Stimulated activated CD4-positive, alpha-beta T cell treated with anti-CD3 and anti-CD28 coated beads, Interleukin-15, amount 100 ng/mL, for 1 hour (primary cell): Measurements from ENCODE around the gene FAM83E.
A peak's percentile ranks its signal among the peaks of the same experiment; 100 is the strongest.

Experiments used
- DNase-seq, 2 donors: peaks; one replicate each; pipeline ENCODE4 v3.0.0-alpha.2; 2020; ENCODE audit warnings: low read depth in 1 of 2, low spot score in 1 of 2

Gene FAM83E

DNA sequence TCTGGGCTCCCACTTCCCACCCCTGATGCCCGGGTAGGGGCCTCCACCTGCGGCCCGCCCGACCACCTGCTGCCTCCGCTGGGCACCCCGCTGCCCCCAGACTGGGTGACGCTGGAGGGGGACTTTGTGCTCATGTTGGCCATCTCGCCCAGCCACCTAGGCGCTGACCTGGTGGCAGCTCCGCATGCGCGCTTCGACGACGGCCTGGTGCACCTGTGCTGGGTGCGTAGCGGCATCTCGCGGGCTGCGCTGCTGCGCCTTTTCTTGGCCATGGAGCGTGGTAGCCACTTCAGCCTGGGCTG is 14.4 kb upstream of the FAM83E start:
- DNase-seq = no peak

DNA sequence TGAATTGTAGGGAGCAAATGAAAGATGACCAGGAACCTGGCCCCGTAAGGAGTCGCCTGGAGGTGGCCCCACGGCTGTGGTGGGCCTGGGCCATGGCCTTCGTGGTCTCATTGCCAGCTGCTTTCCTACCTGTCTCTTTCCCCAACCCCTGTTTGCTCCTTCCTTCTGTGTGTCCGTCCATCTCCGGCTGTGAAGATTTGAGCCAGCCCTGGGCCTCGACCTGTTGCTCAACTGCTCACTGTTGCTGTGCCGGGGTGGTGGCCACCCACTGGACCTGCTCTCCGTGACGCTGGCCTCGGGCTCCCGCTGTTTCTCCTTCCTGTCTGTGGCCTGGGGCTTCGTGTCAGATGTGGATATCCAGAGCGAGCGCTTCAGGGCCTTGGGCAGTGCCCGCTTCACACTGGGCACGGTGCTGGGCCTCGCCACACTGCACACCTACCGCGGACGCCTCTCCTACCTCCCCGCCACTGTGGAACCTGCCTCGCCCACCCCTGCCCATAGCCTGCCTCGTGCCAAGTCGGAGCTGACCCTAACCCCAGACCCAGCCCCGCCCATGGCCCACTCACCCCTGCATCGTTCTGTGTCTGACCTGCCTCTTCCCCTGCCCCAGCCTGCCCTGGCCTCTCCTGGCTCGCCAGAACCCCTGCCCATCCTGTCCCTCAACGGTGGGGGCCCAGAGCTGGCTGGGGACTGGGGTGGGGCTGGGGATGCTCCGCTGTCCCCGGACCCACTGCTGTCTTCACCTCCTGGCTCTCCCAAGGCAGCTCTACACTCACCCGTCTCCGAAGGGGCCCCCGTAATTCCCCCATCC is 13.8 kb upstream of the FAM83E start:
- DNase-seq = no peak

DNA sequence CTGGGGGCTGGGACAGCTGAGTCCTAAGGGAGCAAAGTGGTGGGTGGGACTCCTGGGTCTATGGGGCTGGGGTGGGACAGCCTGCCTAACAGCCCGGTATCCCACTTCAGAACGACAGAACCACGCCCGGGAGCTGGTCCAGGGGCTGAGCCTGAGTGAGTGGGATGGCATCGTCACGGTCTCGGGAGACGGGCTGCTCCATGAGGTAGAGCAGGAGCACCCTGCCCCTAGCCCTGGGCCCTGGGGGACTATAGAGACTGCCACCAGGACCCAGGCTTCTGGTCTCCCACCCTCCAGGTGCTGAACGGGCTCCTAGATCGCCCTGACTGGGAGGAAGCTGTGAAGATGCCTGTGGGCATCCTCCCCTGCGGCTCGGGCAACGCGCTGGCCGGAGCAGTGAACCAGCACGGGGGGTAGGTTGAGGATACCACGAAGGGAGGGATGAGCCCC is 13.0 kb upstream of the FAM83E start:
- no peak for DNase-seq

DNA sequence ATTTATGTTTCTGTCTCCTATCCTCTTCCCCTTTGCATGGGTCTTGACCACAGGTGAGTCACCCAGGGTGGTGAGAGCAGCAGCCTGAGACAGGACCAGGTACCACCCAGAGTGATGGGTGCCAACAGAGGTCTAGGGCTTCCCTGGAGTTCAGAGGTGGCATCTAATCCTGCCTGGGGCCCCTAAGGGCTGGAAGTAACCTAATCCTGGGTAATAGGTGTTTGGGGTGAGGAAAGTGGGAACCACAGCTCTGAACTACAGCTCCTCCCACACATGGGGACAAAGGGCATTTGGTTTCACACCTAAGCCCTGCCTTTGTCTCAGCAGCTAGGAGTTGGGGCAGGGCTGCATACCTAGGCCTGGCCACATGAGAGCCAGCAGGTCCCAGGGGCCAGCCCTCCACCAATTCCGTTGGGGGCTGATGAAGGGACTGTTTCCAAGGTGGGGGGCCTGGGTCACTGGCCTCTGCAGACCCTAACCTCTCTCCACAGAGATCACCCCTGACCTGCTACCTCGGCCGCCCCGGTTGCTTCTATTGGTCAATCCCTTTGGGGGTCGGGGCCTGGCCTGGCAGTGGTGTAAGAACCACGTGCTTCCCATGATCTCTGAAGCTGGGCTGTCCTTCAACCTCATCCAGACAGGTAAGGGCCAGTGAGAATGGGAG is 12.5 kb upstream of the FAM83E start:
- no peak for DNase-seq

DNA sequence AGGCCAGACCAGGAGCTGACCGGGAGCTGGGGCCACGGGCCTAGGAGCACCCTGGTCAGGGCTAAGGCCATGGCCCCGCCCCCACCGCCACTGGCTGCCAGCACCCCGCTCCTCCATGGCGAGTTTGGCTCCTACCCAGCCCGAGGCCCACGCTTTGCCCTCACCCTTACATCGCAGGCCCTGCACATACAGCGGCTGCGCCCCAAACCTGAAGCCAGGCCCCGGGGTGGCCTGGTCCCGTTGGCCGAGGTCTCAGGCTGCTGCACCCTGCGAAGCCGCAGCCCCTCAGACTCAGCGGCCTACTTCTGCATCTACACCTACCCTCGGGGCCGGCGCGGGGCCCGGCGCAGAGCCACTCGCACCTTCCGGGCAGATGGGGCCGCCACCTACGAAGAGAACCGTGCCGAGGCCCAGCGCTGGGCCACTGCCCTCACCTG is 11.0 kb upstream of the FAM83E start:
- DNase-seq = no peak

DNA sequence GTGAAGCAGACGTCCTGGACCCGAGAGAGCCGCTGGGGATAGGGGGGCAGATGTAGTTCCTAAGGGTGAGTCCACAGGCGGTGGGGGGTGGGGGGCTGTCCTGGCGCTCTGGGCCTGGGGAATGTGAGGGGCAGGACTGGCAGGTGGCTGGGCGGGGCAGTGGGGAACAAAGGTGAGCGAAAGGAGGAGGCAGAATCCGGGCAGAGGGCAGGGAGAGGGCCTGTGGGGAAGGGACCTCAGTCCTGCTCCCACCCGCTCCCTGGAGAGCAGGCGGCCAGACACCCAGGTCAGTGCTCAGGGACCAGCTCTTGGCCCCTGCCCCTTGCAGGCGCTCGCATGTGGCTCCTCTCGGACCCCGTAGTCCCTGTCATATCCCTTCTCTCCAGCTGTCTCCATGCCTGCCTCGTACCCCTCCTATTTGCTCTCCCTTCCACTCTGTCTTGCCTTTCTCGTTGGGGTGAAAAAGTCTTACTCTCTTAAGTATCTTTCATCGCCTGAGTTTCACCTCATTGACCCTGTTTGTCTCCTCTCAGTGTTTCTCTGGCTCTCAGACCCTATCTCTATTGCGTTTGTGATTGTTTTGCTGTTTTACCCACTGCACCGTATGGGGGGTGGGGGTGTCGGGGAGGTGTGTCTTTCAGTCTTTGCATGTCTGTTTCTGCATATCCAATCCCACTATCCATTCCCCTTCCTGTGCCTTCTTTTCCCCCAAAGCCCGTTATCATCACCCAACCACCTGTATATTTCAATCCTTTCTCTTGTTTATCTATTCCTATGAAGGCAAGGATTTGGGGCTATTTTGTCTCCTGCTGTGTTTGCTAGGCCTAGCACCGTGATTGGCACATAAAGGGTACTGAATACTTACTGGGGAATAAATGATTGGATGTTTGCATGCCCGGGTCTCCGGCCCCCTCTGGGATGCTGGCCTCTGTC is 10.2 kb upstream of the FAM83E start:
- no peak for DNase-seq

DNA sequence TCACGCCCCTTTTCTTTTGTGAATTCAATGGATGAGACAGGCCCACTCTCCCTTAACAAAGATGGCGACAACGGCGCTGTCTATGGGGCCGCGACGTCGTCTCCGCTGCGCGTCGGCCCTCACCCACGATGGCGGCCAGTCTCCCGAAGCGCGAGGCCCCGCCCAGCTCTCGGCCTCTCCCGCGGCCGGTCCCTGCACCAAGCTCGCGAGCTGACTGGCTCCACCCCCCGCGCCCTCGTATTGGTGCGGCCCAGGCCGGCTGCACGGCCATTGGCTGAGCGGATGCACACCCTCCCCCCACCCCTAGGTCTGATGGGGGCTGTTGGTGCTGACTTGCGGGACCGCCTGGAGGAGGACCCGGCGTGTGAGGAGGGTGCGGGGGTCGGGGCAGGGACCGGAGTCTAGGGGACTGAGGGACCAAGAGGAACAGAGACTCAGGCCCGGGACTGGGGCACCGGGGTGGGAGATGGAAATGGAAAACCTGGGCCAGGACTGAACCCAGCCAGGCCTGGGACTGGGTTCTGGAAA is 9.3 kb upstream of the FAM83E start:
- DNase-seq = peak; percentile 93 to 96

DNA sequence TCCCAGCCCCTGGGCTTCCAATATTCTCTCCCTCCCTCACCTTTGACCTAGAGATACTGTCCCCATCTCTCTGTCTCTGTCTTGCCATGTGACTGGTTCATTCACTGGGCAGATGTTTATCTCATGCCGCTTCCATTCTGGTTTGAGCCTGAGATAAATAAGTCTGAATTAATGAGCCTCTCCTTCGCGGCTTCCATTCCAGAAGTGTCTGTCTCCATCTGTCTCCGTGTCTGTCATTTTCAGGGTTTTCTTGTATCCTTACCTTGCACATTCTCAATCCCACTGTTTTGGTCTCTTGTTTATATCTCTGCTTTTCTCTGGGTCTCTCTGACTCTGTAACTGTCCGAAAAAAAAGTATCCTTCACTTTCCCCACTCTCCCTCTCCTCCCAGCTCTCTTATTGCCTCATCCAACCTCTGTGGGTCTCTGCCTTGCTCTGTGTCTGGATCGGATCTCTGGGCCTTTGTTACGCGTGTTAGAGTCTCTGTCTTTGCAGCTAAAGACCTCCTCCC is 8.7 kb upstream of the FAM83E start:
- no peak for DNase-seq

DNA sequence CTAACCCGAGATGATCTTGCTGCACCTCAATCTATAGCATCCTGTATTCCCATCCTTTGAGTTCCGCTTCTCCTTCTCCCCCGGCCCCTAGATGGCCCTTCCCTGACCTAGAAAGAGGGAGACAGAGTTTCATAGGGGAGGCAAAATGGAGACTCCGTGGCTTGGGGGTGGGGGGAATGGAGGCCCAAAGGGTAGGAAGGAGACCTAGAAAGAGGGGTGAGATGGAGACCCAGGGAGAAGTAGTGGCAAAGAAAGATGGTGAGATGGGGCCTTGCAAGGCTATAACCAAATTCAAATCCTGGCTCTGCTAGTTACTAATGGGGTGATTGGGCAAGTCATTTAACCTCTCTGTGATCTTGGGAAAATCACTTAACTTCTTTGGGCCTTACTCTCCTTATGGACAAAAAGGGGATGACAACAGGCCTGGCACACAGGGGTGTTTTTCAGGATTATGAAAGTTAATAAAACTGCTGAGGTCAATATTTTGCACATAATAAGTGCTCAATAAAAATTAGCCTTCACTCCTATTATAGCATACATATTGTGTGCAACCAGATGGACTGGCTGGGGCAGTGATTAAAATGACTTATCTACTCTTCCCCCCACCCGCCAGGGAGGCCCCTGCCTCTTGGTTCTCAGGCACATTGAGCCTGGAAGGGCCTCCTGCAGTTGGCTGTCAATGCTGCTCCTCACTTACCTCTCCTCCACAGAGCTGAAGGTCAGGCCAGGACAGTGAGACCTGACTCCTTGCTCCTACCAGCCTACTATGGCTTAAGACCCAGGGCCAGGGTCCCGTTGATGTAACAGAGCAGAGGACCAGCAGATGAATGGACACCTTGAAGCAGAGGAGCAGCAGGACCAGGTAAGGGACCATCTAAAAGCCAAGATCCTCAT is 5.1 kb upstream of the FAM83E start:
- no peak for DNase-seq

DNA sequence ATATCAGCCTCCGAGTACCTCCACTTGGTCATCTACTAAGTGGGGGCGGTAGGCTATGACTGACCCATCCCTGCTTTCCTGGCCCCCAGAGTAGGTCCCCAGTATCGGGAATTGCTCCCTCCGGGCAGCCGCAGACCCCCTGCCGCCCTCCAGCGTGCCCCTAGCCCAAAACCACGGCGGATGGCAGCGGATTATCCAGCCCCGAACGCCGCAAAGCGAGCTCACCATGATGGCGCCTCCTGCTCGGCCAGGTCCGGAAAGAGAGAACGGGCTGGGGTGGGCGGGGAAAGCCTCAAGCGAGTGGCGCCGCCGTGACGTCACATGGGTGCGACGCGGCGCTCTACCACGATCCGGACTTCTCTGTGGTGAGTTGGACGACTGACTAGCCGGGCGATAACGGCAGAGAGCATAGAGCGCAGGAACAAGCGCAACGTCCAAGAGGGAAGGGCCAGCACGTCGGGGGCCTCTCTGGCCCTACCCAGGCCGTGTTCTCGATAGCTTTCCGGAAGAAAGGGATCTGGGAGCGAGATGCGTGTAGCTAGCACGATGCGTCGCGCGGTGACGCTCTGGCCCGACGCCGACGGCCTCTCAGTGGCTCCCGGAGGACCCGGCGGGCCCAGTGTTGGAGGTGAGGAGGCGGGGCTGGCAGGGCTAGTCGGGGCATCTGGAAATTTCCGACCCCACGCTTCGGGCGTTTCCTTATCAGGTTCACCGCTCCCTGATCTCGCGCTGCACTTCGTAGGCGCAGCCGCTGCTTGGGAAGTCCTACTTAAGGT is 4.2 kb upstream of the FAM83E start, which contains the start of the genes RPL18 and SPHK2:
TSS of gene RPL18 (minus strand) at position 263 of the 776 bp plus-strand sequence. CDS start at position 228, 35 bp downstream.
TSS of gene SPHK2 (plus strand) at position 591 of the 776 bp plus-strand sequence. CDS start 1,009 bp downstream, outside the sequence.
- DNase-seq = peak; percentile 91 to 93

DNA sequence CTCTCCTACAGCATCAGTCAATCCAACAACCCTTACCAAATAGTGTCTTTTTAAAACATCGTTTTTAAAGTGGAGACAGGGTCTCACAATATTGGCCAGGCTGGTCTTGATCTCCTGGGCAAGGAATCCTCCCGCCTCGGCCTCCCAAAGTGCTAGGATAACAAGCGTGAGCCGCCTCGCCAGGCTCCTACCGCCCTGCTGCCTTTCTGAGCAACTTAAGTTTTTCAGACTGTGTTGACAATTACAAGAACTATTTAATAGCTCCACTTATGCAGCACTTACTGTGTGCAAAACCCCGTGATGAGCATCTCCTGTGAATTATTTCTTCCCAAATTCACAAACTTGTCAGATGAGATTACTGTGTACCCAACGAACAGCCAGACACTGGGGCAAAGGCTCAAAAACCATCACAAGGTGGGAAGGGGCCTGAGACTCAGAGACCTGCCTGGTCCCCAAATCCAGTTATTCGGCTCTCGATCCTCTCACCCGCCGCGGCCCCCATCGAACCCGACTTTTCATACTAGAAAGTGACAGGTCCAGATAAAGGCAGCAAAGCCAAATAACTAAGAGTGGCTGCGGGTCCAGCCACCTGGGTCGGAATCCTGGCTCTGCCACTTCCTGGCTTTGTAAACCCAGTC is 3.5 kb upstream of the FAM83E start:
- DNase-seq = no peak

DNA sequence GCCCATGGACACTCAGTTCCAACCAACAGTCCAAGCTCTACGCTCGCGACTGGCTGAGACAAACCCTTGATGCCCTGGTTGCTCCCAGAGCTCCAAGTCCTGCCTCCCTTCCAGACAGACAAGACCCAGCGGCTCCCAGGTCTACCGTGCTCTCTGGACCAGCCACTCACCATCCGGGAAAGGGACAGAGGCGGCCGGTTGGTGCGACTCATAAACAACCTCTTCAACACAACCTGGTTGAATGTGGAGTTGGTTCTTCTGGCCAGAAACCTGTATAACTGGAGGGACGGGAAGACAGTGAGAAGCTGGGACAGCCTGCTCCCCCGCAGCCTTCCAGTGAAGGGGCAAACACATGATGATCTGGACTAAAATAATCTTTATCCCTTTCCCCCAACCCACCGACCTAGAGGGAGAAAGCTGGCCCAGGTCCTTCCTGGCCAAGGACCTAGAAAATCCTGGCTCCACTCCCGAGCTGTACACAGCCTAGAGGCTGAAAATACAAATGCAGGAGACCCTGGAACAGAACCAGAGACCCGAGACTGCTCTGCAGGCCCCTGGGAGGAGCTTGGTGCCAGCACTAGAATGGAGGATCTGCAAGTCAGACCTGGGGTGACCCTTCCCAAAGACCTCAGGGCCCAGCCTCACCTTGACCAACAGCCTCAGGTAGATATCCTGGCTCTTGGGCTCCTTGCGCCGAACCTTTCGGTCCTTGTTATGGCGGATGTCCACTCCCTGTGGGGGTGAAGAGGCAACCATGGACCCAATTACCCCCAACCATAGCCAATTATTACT is 2.5 kb upstream of the FAM83E start:
- DNase-seq = no peak

DNA sequence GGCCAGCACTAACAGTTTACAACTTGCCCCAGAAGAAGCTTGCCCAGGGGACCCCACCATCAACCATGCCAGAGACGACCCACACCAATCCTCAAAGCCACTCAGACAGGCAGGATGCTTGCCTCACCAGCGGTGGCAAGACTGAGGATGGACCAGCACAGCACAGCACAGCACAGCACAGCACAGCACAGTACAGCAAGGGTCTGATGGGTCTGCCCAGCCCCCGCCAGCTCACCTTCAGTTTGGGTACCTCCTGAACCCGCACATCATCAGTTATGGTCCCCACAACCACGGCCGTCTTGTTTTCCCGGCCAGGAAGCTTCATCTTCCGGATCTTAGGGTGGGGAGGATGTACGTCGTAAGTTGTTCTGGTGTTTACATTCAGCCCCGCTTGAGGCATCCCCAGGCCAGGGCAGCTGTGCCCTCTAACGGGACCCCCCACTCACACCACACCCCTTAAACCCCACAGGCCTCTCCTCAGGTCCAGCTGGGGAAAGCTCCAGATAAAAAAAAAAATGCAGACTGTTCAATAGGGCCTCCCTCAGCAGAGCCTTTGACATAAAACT is 1.7 kb upstream of the FAM83E start:
- no peak for DNase-seq

DNA sequence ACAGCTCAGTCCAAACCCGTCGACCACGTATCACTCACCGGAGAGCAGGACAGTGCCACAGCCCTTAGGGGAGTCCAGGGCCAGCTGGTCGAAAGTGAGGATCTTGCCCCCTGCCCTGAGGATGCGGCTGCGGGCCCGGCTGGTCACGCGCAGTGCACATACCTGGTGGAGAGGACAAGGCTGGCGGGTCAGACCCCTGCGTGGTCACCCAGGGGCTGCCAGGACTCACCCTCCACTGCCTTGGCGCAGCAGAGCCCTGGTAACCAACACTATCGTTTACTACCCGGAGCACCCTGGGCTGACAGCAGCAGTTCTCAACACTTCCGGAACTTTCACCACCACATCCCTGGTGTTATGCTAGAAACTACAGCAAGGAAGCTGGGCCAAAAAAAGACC is 1.2 kb upstream of the FAM83E start:
- no peak for DNase-seq

DNA sequence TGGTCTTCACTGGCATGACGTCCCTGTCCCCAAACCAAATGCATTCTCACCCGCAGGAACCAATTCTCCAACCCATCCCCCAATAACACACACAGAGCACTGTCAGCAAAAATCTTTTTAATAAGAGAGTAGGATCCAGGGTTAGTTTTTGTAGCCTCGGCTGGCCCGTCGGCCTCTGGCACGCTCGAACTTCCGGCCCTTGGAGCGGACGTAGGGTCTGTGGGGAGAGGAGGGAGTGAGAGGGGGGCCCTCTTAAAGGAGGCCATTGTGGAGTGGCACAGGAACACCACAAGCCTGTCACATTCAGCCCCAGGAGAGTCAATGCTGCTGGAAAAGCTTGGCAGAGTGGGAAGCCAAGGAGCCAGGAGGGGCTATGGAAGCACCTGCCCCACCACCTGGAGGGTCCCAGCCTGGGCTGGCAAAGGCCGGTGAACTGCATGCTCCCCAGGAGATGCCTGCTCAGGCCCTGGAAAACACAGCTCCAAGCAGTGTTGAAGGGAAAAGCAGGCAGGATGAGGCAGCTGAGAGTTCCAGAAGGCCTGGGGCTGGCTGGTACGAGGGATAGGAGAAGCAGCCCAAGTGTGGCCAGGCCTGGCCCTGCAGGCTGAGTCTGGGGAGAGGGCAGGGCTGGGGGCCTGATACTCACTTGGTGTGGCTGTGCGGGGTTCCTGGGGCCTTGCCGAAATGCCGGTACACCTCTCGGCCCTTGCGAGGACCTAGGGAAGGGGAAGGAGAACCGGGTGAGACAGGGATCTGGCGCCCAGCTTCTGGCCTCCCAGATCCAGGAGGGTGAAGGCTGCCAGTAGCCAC is 560 bp upstream of the FAM83E start:
- no peak for DNase-seq

DNA sequence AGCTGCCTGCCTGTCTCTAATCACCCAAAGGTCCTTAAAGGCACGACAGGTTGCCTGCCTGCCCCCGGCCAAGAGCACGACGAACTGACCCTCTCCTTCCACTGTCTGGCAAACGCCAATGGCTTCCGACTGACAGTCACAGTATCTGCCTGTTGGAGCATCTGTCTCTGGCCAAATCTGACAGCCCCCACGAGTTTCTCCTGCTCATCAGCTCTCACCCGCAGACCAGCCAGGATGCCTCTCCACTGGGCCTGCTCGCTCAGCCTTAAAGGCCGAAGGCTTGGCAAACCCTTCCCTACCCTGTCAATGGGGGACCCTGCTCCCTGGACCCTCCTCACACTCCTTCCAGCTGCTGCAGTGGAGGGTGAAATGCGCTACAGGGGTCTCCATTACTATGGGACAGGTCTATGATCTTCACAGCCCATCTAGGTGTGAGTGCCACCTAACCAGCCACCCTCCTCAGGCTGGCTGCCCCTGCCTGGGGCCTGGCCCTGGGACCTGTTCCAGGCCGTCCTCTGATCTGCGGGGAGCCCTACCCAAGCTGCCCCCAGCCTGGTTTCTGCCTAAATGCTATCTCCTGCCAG is 932 bp downstream of the FAM83E start:
- no peak for DNase-seq
